Cortex of kidney (tissue), 1 donor: ENCODE measurements around the gene ATP8B2.
"Not testable (repeated sequence)": the region's sequence is repeated elsewhere in the genome, so short reads cannot be mapped to it uniquely, and the experiment has no call there.

ENCODE experiments used
- DNase-seq: peaks from one replicate; lab custom pipeline; 2025; lab: John Stamatoyannopoulos, UW

ATP8B2 gene

DNA sequence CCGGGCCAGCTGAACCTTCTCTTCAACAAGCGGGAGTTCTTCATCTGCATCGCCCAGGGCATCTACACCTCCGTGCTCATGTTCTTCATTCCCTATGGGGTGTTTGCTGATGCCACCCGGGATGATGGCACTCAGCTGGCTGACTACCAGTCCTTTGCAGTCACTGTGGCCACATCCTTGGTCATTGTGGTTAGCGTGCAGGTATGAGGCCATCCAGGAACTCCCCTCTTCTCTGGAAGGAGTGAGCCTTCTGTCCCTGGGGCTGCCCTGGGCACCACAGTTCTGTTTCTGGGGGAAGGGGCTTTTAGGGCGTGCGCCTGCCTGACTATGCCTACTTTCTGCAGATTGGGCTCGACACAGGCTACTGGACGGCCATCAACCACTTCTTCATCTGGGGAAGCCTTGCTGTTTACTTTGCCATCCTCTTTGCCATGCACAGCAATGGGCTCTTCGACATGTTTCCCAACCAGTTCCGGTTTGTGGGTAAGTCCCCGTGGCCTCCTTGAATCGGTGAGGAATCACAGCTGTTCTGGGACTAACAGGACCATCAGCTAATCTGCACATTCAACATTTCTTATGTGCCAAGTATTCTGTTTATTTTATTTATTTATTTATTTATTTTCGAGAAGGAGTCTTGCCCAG, 21.1 kb downstream of the ATP8B2 start:
- DNase-seq = no peak

DNA sequence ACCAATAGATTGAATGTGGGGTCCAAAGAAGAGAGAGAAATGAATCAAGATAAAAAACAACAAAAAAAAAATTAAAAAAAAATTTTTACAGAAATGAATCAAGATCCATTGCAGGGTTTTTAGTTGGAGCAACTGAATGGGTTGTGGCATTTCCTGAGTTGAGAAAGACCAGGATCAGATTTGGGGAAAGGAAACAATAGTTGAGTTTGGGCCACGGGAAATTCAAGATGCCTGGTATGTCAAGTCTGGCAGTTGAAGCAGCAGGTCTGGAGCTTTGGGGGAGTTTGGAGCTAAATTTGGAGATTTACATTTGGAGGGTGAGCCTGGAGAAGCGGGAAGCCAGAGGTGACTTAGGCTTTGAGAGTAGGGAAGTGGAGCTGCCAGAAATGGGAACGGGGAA, 22.6 kb downstream of the ATP8B2 start:
- no peak for DNase-seq

DNA sequence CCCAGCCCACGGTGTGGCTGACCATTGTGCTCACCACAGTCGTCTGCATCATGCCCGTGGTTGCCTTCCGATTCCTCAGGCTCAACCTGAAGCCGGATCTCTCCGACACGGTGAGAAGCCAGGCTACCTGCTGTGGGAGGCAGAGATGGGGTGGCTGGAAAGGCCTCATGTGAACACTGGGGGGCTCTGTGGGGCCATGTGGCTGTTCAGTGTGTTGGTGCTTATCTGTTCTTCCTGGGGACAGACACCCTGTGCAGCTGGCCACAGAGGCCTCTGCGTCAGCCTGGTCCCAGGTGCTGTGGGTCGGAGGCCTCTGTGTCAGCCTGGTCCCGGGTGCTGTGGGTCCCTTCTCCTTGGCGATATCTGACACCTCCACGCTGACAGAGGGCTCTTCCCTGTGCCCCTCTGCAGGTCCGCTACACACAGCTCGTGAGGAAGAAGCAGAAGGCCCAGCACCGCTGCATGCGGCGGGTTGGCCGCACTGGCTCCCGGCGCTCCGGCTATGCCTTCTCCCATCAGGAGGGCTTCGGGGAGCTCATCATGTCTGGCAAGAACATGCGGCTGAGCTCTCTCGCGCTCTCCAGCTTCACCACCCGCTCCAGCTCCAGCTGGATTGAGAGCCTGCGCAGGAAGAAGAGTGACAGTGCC, 23.2 kb downstream of the ATP8B2 start:
- DNase-seq = no peak

DNA sequence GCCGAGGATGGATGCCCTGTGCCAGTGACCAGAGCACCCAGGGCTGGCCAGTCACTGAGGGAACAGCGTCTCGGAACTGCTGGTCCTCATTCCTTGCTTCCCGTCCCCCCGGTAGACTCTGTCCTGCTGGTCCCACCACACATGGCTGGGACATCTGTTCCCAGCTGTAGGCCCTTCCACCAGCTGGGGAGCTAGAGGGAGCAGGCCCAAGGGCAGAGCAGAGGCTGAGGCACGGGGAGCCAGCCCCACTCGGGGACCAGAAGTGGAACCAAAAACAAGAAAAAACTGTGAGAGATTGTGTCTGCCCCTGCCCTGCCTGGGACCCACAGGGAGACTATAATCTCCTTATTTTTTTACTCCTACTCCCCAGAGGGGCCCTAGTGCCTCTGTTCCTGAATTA, 23.8 kb downstream of the ATP8B2 start:
- DNase-seq = no peak

DNA sequence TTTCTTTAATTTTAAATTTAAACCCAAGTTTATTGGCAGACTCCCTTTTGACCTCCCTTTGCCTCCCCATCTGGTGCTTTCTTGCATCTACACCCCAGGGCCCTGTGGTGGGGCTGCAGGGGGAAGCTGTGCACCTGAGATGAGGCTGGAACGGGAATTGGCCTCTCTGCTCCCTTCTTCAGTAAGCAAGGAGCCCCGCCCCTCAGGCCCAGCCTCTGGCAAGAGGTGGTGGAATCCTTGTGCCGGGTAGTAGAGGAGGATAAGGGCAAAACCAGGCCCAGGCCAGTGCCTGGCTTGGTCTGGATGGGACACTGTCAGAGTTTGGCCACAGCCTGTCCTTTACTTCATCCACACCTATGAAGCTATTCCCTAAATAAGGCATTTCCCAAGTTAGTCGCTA, 25.1 kb downstream of the ATP8B2 start:
- no peak for DNase-seq

DNA sequence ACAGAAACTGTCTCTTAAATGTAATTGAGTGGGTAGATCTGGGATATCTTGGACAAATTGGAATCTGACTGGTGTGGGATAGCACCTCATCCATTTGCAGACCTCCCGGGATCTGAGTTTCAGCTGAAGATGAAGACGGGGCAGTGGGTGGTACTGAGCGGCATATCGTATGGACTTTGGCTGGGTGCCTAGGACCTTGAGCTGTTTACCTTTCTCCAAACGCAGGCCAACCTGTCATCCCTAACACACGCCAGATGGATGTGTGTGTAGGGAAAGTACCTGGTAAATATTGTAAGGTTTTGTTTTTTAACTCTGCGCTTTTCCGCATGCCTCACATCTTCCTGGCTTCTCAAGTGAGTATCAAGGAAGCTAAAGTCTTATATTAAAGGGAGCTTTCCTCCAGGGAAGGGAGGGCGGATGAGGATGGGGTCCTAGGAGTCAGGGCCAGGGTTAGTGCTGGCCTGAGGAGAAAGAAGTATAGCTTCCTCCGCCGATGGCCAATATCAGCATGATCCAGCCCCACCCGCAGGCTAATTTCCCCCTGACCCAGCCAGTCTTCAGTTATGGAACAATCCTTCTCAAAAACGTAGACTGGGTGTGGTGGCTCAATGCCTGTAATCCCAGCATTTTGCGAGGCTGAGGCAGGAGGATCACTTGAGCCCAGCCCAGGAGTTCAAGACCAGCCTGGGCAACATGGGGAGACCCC, 26.2 kb downstream of the ATP8B2 start:
- DNase-seq = no peak

DNA sequence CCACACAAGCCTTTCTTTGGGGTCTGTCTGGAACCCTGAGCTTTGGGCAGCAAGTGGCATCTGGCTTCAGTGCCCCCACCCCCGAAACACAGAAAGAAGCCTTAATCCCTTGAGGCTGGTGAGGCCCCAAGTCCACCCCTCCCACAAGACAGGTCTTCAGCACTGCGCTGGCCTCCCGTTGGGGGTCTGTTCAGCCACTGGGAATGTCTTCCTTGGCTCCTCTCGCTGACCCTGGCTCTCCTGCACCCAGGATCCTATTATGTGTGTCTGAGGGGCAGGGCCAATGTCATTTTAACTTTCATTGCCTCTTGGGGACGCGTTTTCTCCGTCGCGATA, 26.9 kb downstream of the ATP8B2 start:
- no peak for DNase-seq

DNA sequence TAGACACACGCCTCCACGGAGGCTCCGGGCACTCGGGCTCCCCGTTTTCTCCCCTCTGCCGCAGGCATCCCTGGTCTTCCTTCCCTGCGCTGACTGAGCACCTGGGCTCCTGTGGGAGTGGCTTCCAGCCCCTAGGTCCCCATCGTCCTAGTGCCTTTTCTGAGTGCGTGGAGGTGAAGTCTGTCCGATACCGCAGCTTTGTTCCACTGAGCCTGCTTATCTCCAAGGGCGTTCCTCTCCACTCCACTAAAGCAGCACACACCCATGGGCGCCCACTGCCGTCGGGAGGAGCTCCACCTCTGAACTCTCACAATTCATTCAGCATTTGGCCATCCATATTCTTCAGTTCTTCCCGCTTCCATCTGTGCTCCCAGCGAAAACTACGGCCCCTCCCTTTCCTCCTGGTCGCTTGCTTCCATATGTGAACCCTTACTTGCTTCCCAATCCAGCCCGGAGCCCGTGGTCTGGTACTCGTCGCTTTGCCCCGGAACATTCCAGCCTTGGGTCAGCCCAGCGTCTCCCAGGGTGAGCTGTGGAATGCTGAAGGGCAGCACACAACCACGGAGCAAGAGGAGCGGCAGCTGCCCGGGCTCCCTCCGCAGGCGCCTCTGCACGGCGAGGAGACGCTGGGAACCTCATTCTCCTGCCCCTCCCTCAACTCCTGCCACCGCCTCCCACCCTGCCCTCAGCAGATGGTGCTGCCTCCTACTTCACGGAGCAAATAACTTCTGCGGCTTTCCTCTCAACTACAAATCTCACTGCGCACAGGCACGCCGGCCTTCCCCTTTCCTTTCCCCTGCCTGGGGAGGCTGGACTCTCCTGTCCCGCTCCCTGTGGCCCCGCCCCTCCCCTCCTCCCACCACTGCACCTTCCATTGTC, 27.5 kb downstream of the ATP8B2 start:
- DNase-seq = no peak

DNA sequence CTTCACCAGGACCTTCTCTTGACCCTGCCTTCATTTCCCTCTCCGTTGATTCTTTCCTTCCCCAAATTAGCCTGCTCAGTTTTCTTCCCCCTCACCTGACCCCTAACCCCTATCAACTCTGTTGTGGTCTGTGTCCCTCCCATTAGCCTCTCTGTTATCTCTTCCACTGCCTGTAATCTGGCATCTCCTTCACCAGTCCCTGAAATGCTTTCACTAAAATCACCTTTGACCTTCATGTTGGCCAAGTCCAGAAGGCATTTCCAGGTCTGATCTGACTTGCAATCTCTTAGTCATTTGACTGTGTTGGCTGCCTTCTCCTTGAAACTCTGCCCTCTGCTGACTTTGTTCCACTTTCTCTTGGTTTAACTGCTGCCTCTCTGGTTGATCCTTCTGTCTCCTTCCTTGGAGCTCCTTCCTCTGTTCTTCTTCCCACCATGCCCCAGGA, 28.2 kb downstream of the ATP8B2 start:
- no peak for DNase-seq

DNA sequence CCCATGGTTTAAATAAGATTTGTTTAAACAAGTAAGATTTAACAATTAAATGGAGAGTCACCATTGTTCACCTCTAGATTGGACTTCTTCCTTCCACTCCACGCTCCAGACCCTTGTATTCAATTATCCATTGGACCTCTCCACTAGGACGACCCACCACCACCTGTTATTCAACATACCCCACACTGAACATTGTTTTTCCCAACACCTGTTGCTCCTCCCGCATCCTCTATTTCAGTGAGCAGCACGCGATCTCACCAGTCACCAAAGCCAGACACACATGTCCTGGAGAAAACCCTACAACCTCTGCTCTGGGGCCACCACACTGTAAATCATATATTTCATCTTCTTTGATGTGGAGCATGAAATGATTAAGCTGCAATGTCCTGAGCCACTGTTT, 28.6 kb downstream of the ATP8B2 start:
- DNase-seq = no peak

DNA sequence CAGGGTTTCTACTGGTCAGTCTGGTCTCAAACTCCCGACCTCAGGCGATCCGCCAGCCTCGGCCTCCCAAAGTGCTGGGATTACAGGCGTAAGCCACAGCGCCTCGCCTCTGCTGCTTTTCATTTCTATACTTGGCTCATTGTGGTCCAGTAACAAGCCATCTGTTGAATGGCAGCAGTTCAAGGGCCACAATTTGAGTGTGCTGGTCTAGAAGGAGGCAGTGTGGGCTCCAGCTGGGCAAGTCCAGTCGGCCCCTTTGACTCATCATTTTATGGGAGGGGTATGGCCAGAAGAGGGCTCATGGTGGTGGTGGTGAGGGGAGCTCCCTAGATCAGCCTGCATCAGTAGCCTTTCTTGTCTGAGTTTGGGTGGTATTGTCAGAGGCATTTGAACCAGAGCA, 33.2 kb downstream of the ATP8B2 start:
- no peak for DNase-seq

DNA sequence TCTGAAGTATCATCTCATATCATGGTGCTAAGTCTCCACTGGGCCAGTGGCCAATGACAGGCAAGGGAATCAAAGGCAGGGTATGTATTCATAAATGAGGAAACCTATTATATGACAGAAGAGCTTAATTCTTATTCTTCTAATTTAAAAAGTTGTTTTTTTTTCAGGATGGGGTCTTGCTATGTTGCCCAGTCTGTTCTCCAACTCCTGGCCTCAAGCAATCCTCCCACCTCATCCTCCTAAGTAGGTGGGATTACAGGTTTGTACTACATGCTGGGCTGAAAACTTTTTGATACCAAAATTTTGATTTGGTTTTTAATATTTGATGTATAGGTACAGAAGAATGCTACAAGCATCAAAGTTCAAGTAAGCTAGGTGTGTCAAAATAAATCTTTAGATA, 35.0 kb downstream of the ATP8B2 start:
- DNase-seq = no peak

DNA sequence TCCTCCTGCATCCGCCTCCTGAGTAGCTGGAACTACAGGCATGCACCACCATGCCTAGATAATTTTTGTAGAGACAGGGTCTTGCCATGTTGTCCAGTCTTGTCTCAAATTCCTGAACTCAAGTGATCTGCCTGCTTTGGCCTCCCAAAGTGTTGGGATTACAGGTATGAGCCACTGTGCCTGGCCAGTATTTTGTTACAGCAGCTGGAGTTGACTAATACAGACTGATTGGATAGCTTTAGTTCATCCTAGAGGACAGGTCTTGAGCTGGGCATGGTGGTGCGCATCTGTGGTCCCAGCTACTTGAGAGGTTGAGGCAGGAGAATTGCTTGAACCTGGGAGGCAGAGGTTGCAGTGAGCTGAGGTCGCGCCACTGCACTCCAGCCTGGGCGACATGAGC, 35.6 kb downstream of the ATP8B2 start:
- DNase-seq = not testable (repeated sequence)

DNA sequence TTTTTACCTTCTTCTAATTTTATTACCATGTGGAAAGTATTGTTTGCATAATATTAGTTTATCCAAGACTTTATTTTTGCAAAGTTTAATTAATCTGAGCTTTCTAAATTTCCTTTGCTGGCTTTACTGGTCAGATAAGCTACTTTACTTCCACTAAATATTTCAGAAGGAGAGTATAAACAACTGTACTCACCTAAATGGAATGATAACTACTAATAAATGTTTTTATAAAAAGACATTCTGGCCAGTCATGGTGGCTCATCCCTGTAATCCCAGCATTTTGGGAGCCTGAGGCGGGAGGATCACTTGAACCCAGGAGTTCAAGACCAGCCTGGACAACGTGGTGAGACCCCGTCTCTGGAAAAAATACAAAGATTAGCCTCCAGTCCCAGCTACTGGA, 36.0 kb downstream of the ATP8B2 start:
- DNase-seq = no peak

DNA sequence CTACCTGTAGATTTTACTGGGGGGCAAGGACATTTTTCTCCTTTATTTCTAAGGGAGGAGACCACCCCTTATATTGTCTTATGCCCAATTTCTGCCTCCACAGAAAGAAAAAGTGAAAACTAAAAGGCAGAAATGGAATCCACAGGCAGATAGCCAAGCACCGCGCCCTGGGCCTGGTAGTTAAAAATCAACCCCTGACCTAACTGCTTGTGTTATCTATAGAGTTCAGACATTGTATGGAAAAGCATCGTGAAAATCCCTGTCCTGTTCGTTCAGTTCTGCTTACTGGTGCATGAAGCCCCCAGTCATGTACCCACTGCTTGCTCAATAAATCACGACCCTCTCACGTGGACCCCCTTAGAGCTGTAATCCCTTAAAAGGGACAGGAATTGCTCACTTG, 46.1 kb downstream of the ATP8B2 start:
- no peak for DNase-seq

DNA sequence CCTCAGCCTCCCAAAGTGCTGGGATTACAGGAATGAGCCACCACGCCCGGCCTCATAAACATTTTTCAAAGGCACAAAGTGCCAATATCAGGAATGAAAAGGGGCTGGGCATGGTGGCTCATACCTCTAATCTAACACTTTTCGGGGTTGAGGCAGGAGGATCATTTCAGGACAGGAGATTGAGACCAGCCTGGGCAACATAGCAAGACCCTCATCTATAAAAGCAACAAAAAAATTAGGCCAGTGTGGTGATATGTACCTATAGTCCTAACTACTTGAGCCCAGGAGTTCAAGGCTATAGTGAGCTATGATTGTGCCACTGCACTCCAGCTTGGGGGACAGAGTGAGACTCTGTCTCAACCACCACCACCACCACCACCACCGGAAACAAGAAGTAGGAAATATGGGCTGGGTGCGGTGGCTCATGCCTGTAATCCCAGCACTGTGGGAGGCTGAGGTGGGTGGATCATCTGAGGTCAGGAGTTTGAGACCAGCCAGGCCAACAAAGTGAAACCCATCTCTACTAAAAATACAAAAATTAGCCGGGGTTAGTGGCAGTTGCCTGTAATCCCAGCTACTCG, 48.5 kb downstream of the ATP8B2 start:
- DNase-seq = not testable (repeated sequence)

DNA sequence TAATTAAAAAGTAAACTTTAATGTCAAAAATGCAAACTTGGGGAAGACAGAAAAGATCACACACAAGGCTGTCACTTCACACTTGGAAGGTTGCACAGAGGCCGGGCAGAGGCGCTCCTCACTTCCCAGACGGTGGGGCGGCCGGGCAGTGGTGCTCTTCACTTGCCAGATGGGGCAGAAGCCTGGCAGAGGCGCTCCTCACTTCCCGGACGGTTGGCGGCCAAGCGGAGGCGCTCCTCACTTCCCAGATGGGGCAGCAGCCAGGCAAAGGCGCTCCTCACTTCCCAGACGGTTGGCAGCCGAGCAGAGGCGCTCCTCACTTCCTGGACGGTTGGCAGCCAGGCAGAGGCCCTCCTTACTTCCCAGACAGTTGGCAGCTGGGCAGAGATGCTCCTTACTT, 54.0 kb downstream of the ATP8B2 start:
- no peak for DNase-seq

DNA sequence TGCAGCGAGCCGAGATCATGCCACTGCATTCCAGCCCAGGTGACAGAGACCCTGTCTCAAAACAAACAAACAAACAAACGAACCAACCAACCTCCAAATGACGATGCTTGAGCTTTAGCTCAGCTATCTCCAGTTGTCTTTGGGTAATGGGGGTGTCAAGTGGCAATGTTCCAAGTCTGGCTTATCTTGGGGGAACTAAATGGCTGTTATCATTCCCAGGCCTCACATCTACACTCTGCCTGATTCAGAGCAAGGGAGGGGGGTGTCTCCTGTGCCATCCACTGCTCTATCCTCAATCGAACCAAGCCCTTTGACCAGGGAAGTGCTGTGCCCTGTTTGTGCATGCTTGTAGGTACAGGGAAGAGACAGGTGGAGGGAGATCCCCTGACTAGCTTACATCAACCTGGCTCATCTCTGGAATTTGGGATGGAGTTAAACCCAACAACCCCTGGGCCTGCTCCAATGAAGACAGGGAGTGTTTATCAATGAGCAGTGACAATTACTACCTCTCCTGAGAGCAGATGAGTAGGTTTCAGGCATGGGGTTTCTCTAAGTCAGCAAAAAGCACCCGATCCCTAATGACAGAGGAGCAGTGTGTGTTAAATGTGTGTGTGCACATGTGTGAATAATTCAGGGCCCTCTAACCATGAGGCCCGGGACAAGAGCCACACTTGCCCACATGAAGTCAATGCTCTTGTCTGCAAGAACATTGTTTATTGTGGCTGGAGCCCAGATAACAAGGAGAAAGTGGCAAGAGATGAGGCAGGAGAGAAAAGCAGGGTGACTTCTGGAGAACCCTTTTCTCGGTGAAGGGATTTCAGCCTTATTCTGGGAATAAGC, 59.5 kb downstream of the ATP8B2 start:
- DNase-seq = no peak

DNA sequence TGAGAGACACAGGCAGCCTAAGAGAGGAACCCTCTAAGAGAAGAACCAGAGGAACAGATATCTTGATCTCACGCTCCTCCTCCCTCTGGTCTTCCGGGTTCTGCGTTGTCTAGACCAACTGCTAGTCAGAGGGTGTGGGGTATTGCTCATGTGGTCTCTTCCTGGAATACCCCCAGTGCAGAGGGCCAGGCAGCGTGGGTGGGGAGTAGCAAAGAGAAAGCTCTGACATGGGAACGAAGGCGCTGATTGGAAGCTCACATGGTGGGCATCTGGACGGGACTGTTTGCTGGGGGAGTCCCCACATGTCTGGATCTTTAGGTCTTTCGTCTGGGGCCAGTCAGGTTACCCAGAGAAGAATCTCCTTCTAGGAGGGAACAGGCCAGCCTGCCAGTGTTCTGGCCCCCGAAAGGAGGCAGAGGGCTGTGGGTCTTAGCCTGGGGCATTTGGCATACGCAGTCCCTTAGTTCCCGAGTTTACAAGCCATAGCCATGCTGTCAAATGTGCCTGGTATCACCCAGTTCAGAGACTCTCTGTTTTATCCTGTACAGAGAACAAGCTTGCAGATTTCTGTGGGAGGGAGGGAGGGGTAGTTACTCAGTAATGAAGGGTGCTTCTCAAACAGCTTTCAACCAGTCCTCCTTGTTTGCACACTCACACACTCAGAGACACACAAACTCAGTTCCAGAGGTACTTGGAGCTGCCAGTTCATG, 61.5 kb downstream of the ATP8B2 start:
- no peak for DNase-seq

DNA sequence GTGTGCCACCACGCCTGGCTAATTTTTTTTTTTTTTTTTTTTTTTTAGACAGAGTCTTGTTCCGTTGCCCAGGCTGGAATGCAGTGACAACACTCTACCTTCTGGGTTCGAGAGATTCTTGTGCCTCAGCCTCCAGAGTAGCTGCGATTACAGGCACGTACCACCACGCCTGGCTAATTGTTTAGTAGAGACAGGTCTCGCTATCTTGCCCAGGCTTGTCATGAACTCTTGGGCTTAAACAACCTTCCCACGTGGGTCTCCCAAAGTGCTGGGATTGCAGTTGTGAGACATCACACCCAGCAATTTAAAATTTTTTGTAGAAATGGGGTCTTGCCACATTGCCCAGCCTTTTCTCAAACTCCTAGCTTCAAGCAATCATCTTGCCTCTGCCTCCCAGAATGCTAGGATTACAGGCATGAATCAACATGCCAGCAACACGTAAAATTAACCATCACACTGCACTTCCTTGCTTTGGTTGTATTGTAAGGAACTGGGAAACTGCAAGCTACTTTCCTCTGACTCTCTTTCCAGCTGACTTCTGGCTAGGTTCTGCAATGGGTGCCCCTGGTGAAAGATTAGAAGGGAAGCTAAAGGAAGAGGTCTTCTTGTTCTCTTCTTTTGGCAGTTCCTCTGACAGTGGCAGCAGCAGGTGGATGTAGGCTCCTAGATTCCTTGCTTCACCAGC, 65.9 kb downstream of the ATP8B2 start:
- no peak for DNase-seq
